NCI-H146 treated with DMSO at 0.1 percent for 48 hours (cell line): Measurements from ENCODE around the gene CAMTA1.

Experiments
- DNase-seq: peaks from one replicate; lab custom pipeline; 2025; ENCODE audit not compliant: unreplicated experiment; lab: John Stamatoyannopoulos, UW

Gene CAMTA1

DNA sequence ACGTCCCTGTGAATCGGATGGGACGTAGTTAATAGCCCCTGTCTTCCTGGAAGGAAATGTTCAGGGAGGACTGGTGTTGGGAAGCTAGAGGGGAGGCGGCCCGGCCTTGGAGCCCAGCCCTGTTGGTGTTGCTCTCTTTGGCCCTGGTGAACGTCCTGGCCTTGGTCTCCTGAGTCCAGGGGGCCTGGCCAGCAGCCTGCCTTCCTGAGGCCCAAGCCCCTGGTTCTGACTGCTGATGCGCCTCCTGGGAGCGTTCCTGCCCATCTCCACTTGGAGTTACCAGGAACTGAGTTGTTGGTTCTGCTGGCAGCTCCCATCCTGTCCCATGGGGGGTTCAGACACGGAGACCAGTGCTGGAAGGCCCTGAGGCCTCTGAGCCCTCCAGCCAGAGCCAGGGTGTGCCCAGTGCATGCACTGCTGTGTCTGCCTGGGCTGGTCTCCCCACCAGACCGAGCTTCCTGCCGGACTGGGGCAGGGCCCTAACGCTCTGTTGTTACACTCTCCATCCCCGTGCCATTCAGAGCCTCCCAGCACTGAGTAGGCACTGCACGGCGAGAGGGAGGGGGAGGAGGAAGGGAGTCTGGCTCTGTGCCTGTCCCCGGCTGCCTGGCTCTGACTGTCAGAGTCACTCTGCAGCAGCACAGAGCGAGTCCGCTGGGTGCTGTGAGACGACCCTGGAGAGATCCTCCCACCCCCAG is 603.4 kb downstream of the CAMTA1 start:
- no peak for DNase-seq

DNA sequence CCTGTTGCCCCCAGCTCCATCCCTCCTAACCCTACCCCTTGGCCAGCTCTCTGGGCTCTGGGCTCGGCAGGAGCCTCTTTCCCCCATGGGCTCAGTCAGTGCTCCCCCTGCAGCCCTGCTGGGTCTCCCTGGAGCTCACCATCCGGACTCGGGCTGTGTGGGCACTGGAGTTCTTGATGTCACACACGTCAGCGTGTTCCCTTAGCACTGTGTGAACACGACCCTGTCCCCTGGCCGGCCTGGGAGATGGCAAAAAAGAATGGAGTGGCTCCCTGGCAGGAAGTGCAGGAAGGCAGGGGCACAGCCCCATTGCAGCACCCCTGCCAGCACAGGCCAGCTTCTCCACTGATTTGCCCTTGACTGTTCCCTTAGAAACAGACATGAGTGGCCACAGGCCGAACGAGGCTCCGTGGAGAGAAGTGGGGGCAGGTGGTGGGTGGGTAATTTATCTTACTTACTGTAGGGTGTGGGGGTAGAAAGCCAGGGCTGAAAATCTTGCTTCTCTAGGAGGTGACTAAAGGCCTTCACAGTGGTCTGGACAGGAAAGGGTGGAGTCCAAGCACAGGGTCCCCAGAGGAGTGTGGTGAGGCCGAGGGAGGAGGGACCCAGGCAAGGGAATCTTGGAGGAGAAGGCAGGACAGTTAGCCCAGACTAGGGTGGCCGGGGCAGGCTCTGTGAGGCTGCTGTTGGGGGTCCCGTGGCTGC is 604.1 kb downstream of the CAMTA1 start:
- no peak for DNase-seq

DNA sequence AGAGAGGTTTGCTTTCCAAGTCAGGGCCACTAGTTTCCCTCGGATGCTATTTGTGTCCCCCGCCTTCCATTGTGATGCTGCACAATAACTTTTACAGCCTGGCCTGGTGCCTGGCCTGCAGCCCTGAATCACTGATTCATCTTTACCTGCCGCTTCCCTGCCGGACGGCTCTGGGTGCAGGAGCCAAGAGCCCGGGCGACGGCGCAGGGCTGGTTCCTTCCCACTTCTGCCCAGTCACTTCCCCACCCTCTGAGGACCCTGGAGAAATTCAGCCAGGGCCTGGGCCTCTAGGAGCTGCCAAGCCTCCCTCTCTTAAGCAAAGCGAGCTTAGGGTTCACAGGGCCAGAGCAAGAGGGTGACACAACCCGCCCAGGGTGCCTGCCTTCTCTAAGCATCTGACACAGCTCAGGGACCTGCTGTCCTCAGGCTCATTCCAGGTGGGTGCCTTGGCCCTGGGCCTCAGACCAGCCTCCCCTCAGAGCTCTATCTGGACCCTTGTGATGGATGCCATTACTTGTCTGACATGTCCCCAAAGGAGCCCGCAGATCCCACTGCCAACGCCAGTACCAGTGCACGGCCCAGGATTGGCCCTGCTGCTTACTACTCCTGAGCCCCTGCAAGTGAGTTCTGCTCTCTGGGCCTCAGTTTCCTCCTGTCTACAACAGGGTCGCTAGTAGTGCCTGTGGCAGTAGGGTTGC is 604.8 kb downstream of the CAMTA1 start:
- no peak for DNase-seq

DNA sequence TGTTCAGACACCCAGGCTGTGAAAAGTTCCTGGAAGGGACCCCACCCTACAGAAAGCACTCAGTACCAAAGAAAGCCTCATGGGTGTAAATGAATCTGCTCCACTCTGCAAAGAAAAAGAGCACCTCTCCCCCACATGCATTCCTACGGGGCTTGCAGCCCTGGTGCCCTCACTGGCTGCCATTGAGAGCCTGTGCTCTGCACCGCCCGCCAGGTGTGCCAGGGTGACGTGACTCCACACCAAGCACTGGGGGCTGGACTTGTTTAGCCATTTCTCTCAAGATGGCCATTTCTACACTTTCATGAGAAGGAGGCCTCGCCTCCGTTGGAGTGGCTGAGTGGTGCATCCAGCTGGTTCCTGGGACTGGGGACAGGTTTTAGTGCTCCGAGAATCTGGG is 605.3 kb downstream of the CAMTA1 start:
- DNase-seq, result no peak

GRCh38 chr1:7393136-7393535 is 607.9 kb downstream of the CAMTA1 start:
- no peak for DNase-seq

- DNase-seq, result no peak
Measured at GRCh38 chr1:7395251-7395650, 610.0 kb downstream of the CAMTA1 start.

GRCh38 chr1:7398982-7399381 is 613.7 kb downstream of the CAMTA1 start:
- no peak for DNase-seq

DNA sequence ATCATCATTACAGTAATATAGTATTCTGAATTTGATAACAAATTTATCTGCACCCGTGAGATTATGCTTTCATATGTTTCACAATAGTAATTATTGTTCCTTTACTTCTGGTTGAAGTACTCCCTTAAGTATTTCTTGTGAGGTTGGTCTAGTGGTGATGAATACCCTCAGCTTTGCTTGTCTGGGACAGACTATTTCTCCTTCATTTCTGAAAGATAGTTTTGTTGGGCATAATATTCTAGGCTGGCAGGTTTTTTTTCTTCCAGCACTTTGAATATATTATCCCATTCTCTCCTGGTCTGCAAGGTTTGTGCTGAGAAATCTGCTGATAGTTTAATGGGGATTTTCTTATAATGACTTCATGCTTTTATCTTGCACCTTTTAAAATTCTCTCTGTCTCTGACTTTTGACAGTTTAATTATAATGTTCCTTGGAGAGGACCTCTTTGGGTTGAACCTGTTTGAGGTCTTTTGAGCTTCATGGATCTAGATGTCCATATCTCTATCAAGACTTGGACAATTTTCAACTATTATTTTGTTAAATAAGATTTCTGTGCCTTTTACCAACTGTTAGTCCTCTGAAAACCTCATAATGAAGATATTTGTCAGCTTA is 614.4 kb downstream of the CAMTA1 start:
- DNase-seq, result no peak

DNA sequence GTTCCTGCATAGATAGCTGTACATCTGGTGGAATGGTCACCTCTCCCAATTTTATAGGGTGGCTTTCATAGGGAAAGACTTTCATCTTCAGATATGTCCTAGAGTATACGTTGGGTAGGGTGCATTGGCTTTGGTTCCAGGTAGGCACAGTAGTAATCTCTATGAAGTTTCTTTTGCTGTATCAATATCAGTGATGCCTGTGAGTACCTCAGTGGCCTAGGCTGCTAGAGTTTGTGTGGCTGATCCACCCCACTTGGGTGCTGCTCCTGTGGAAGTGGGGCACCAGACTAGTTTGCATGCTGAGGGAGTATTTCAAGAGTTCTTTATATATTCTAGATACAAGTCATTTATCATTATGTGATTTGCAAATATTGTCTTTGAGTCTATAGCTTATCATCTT is 615.3 kb downstream of the CAMTA1 start:
- DNase-seq, result no peak

- DNase-seq, result no peak
Measured at GRCh38 chr1:7401814-7402547, 616.7 kb downstream of the CAMTA1 start.

GRCh38 chr1:7402548-7402850 is 617.2 kb downstream of the CAMTA1 start:
- DNase-seq, result no peak

DNA sequence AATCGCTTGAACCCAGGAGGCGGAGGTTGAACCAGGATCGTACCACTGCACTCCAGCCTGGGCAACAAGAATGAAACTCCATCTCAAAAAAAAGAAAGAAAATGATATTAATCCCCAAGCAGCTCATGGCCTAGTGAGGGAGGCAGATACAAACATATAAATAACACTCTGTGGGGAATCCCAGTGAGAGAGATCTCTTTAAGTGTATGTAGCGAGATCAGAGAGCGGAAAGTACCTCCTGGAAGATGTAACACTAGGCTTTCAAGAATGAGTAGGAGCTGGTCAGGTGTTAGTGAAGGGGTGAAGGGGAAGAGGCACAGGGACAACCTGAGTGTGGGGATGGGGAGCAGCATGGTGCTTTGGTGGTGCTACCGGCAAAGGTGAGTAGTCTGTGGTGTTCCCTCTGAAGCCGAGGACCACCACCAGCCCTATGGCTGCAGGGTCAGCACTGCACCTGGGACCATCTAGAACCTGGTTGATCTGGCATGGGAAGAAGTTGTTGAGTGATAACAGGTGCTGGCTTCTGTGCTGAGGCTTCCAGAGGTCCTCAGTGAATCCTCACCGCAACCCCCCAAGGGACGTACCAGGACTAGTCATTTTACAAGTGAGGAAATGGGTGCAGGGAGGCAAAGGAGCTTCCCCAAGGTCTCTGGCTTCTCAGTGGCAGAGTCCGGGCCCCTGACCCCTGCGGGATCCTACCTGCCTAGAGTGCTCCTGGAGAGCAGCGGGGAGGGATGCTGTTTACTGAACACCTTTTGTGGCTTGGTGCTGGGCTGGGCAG is 618.2 kb downstream of the CAMTA1 start:
- DNase-seq, result no peak

- DNase-seq, result no peak
Measured at GRCh38 chr1:7404046-7404742, 618.9 kb downstream of the CAMTA1 start.

GRCh38 chr1:7405844-7406500 is 620.7 kb downstream of the CAMTA1 start:
- DNase-seq, result no peak

DNA sequence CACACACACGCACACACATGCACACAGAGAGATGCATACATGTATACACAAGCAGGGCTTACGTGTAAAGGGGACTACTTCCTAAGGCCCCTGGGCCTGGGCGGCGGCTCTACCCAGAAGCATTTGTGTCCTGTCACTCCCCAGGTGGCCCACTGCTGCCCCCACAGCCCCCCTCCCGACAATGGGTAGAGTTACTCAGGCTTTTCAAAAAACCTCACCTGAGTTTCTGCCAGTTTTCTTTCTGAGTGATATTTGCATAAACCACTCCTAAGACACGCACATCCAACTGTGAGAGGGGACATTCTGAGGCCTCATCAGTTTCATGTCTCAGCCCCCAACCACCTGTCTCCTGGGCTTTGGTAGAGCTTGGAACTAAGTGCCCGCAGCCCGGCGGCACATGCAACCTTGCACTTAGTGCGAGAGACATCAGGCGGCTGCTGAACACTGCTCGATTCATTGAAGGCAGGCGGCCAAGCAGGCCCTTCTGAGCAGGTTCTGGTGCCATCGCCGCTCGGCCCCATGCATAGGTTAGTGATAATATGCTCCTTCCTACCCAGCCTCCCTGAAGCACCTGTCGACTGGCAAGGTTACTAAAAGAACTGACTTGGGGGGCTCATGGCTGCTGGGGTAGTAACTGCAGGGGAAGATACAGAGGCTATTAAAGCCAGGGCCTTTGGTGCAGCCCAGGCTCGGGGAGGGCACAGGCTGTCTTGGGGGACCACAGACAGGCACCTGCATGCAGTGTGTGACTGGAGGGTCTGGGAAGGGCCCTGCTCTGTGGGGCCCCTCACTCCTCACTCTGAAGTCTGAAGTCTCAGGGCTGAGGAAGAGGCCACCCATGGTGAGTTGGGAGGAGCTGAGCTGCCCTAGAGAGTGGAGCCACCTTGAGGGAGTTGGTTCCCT is 621.6 kb downstream of the CAMTA1 start:
- DNase-seq, result no peak

- DNase-seq, result no peak
Measured at GRCh38 chr1:7407544-7407895, 622.3 kb downstream of the CAMTA1 start.

- no peak for DNase-seq
Measured at GRCh38 chr1:7407980-7408770, 622.9 kb downstream of the CAMTA1 start.

- DNase-seq, result no peak
Measured at GRCh38 chr1:7408771-7409150, 623.5 kb downstream of the CAMTA1 start.
